HG03457 (cell line): Measurements from ENCODE around the gene CNN3.

Experiments used
- ATAC-seq: cut with Tn5 transposase; IDR thresholded peaks from one replicate; pipeline ENCODE4 v1.9.1; 2021; ENCODE audit warnings: moderate number of reproducible peaks; ENCODE audit not compliant: unreplicated experiment

Gene CNN3

GRCh38 chr1:94926915-94927404 lies at the start of gene CNN3:
TSS of gene CNN3 (minus strand) at chr1:94927110. CDS start at chr1:94926894, 216 bp downstream.
- ATAC-seq = peak; percentile 67

GRCh38 chr1:94974824-94975223 lies 47.9 kb upstream of the CNN3 start:
- no peak for ATAC-seq

- no peak for ATAC-seq
Observed at GRCh38 chr1:94974241-94974640, 47.3 kb upstream of the CNN3 start.

- no peak for ATAC-seq
Observed at GRCh38 chr1:94973309-94973922, 46.5 kb upstream of the CNN3 start.

- ATAC-seq = no peak
Observed at GRCh38 chr1:94971491-94971924, 44.6 kb upstream of the CNN3 start.

GRCh38 chr1:94970783-94971182 lies 43.9 kb upstream of the CNN3 start:
- ATAC-seq = no peak

- ATAC-seq = no peak
Observed at GRCh38 chr1:94969137-94969536, 42.2 kb upstream of the CNN3 start.

GRCh38 chr1:94966033-94966432 lies 39.1 kb upstream of the CNN3 start:
- ATAC-seq = no peak

- ATAC-seq = no peak
Observed at GRCh38 chr1:94963864-94964263, 37.0 kb upstream of the CNN3 start.

- ATAC-seq = peak; percentile 97
Observed at GRCh38 chr1:94962409-94963265, 35.7 kb upstream of the CNN3 start.

- no peak for ATAC-seq
Observed at GRCh38 chr1:94961988-94962387, 35.1 kb upstream of the CNN3 start.

- ATAC-seq = no peak
Observed at GRCh38 chr1:94961582-94961981, 34.7 kb upstream of the CNN3 start.

- ATAC-seq = no peak
Observed at GRCh38 chr1:94958081-94958480, 31.2 kb upstream of the CNN3 start.

- no peak for ATAC-seq
Observed at GRCh38 chr1:94955767-94956632, 29.1 kb upstream of the CNN3 start.

- no peak for ATAC-seq
Observed at GRCh38 chr1:94954263-94955220, 27.6 kb upstream of the CNN3 start.

GRCh38 chr1:94953746-94954145 lies 26.8 kb upstream of the CNN3 start:
- ATAC-seq = no peak

- ATAC-seq = no peak
Observed at GRCh38 chr1:94953107-94953506, 26.2 kb upstream of the CNN3 start.

GRCh38 chr1:94952539-94952938 lies 25.6 kb upstream of the CNN3 start:
- no peak for ATAC-seq

- ATAC-seq = no peak
Observed at GRCh38 chr1:94951509-94952208, 24.7 kb upstream of the CNN3 start.
